HG03066 (cell line): Measurements from ENCODE around the gene CALR.
"Not testable (repeated sequence)": the region's sequence is repeated elsewhere in the genome, so short reads cannot be mapped to it uniquely, and the experiment has no call there.

Experiments used
- ATAC-seq: cut with Tn5 transposase; IDR thresholded peaks from one replicate; pipeline ENCODE4 v1.9.1; 2021; ENCODE audit warnings: low read depth; ENCODE audit not compliant: unreplicated experiment

CALR gene

DNA sequence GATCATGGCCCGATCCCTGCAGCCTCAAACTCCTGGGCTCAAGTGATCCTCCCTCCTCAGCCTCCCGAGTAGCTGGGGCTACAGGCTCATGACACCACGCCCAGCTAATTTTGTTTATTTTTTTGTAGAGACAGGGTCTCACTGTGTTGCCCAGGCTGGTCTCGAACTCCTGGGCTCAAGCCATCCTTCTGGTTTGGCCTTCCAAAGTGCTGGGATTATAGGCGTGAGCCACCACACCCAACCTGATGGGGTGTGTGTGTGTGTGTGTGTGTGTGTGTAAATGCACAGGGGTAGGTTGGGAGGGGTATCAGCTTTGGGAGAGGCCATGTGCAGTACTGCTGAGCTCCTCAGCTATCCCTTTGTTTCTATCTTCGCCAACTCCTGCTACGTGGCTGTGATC lies 37.7 kb downstream of the CALR start:
- ATAC-seq = not testable (repeated sequence)

DNA sequence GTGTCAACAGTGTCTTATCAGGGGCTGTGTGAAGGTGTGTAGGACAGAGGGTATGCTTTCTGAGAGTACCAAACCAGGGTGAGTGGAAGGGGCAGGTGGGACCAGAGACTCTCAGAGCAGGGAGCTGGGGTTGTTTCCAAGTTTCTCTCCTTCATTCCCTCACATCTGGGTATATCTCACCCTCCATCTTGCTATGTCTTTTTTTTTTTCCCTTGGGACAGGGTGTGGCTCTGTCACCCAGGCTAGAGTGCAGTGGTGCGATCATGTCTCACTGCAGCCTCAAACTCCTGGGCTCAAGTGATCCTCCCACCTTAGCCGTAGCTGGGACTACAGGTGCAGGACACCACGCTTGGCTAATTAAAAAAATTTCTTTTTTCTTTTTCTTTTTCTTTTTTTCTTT lies 41.6 kb downstream of the CALR start:
- ATAC-seq = no peak

DNA sequence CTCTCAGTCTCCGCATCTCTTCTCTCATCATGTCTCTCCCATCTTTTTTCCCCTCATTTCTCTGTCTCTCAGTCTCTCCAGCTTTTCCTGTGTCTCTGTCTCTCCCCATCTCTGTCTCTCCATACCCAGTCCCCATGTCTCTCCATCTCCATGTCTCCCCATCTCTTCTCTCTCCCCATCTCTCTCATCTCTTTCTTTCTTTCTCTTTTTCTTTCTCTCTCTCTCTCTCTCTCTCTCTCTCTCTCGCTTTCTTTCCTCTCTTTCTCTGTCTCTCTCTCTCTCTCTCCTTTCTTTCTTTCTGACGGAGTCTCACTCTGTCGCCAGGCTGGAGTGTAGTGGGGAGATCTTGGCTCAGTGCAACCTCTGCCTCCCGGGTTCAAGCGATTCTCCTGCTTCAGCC lies 44.2 kb downstream of the CALR start:
- no peak for ATAC-seq

- ATAC-seq = no peak
Measured at GRCh38 chr19:12983091-12983490, 44.7 kb downstream of the CALR start.

DNA sequence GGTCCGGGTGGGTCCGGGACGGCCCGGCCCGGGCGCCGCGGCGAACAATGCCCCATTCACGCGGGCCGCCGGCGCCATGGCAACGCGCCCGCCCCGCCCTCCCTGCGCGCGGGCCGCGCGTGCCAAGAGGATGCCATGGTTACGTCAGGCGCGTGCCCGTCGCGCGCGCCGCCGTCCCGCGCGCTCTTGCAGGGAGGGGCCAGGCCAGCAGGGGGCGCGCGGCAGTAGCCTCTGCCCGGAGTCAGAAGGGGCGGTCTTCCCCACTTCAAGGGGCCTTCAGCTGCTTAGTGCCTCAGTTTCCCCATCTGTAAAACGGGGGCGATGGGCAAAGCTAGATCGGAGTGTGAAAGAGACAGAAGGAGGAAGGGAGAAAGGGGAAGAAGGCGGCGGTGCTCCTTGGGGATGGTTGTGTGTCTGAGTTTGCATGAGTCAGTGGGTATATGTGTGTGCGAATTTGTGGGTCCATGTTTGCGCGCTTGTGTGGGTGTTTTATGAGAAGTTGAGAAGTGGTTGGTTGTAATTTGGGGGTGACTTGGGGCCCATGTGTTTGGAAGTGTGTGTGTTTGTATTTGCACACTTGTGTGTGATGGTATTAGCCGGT lies 45.2 kb downstream of the CALR start:
- no peak for ATAC-seq

DNA sequence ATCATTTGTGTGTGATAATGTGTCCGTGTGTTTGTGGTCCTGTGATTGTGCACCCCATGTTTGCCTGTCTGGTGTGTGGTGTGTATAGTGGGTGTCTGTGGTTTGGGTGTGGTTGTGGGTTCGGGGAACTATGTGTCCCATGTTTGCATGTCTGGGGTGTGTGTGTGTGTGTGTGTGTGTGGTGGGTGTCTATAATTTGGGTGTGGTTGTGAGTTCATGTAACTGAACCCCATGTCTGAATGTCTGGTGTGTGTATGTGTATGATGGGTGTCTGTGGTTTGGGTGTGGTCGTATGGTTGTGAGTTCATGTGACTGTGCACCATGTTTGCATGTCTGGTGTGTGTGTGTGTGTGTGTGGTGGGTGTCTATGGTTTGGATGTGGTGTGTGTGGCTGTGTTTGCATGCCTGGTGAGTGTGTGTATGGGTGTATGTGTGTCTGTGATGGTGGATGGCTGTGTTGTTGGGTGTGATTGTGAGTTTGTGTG lies 45.8 kb downstream of the CALR start:
- no peak for ATAC-seq

- no peak for ATAC-seq
Measured at GRCh38 chr19:12984683-12985048, 46.3 kb downstream of the CALR start.

DNA sequence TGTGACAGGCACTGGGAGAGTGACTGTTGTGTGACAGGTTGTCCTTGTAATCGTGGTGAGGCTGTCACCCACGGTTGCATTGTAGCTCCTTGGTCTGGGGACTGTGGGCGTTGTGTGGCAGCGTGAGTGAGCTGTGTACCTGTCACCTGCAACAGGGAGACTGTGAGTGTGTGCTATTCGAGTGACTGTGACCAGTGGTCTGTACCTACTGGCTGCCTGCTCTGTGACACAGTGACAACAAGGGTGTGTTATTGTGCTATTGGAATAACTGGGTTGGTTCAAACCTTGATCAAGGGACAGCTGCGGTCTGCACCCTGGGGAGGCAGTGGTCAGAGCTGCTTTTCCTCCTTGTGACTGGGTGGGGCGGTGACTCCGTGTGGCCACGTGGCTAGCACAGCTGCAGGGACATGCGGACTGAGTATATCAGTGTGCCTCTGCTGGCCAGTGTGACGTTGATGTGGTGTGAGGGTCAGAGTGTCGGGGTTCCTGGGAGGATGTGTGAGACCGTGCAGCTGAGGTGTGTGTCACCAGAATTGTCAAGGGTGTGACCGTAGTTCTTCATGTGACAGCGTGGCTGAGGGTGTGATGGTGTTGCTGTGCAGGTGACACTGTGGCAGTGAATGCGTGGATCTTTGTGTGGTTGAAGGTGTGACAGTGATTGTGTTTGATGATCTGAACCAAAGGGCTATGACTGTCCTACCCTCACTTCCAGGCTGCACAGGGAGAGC lies 46.8 kb downstream of the CALR start:
- no peak for ATAC-seq

- ATAC-seq = no peak
Measured at GRCh38 chr19:12986726-12987125, 48.3 kb downstream of the CALR start.

DNA sequence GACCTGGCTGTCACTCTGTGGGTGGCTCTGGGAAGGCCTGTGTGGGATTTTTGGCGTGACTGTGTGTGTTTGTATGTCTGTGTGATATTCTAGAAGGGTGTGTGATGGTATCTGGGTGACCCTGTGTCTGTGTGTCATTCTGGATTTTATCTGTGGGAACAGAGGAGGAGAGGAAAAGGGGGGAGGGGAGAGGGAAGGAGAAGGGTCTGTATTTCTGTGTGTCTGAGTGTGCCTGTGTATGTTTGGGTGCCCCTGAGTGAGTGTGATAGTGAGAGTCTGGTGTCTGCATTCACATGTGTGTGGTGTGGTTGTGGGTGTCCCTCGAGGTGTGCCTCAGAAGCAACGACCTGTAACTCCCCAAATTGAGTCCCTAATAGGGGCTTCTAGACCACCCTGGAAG lies 48.8 kb downstream of the CALR start:
- no peak for ATAC-seq

DNA sequence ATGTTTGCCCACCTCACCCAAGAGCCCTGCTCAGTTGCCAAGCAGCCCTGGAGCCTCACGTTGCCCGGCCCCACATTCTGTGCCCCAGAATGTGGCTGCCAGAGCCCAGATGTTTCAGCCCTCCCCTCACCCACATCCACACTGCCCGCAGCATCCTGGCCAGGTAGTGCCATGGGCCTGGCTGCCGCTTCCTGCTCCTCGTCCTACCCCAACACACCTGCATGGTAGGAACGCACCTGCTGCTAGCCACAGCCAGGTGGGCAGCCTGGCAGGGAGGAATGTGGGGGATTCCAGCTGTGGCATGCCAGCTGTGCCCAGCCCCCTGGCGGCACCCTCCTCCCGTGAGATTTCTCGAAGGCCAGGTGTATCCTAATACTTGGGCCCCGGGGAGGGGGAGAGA lies 49.4 kb downstream of the CALR start:
- no peak for ATAC-seq

DNA sequence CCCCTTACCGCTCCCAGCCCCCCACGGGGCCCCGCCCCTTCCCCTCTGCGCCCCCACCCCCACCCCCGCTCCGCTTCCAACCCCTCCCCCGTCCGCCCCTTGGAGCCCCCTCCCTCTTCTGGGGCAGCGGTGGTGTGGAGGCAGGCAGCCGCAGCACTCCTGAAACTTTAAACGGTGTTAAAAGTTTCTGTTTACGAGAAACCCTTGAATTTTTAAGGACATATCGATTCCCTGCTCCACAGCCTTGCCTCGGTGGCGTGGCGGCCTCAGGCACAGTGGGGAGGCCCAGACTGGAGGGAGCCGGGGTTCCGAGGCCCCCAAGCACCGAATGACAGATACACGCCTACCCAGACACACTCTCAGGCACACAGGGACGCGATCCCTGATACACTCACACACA lies 52.0 kb downstream of the CALR start:
- no peak for ATAC-seq

DNA sequence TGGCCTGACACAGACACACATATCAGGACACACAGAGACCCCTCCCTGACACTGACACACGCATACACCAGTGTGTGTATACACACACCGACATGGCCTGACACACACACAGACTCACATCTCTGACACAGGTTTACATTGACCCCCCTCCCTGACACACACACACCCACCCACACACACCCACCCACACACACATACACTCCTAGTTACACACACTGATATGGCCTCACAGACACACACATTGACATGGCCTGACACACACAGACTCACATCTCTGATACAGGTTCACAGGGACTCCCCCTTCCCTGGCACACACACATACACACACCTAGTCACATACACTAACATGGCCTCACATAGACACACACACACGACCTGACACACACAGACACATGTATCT lies 52.4 kb downstream of the CALR start:
- no peak for ATAC-seq

DNA sequence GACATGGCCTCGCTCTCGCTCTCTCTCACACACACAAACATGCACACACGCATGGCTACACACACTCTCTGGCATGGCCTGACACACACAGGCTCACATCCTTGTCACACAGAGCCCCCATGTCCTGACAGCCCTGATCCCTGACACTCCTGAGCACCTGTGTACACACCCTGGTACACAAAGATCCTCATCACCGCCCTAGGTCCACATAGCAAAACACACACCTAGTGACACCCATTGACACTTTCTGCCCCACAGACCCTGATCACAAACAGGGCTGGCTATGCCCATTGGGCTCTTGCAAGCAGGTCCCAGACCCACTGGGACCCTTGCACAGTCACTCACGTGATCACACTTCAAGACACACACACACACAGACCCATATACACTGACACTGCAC lies 52.9 kb downstream of the CALR start:
- ATAC-seq = no peak

DNA sequence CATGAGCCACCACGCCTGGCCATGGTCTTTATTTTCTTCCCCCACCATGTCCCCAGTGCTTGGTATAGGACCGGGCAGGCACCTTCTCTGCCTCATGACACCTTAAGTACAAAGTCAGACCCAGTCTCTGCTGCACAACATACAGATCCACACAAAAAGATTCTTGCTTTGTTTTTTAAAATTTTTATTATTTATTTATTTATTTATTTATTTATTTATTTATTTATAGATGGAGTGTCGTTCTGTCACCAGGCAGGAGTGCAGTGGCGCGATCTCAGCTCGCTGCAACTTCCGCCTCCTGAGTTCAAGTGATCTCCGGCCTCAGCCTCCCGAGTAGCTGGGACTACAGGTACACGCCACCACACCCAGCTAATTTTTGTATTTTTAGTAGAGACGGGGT lies 54.3 kb downstream of the CALR start:
- ATAC-seq = no peak

DNA sequence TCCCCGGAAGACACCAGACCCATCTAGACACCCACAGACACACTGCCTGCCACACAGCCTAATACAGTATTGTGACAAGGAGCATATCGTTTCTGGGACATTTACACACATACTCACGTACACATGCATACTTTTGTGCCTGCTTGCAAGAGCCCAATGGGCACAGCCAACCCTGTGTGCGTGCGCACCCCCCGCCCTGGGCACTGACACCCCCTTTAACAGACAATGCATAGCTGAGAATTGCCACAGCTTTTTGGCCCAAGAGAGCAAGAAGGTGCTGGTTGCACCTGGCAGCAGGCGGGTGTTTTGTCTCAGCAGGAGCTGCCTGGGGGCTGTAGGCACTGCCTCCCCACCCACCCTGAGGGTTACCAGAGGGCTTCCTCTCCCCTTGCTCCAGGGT lies 55.2 kb downstream of the CALR start:
- ATAC-seq = no peak
